GM19239 (cell line): ENCODE results near the gene PITHD1.
A peak's percentile ranks its signal among the peaks of the same experiment; 100 is the strongest.
"Not testable (repeated sequence)": the region's sequence is repeated elsewhere in the genome, so short reads cannot be mapped to it uniquely, and the experiment has no call there.

Experiments used
- DNase-seq: peaks from one replicate; pipeline ENCODE4 v3.0.0; 2011; ENCODE audit warnings: low spot score; ENCODE audit not compliant: insufficient read length
- FAIRE-seq: peaks from 2 replicates; lab custom pipeline; 2011; peaks lifted over from hg19 to GRCh38; lab: Jason Lieb, UNC

The PITHD1 gene

DNA sequence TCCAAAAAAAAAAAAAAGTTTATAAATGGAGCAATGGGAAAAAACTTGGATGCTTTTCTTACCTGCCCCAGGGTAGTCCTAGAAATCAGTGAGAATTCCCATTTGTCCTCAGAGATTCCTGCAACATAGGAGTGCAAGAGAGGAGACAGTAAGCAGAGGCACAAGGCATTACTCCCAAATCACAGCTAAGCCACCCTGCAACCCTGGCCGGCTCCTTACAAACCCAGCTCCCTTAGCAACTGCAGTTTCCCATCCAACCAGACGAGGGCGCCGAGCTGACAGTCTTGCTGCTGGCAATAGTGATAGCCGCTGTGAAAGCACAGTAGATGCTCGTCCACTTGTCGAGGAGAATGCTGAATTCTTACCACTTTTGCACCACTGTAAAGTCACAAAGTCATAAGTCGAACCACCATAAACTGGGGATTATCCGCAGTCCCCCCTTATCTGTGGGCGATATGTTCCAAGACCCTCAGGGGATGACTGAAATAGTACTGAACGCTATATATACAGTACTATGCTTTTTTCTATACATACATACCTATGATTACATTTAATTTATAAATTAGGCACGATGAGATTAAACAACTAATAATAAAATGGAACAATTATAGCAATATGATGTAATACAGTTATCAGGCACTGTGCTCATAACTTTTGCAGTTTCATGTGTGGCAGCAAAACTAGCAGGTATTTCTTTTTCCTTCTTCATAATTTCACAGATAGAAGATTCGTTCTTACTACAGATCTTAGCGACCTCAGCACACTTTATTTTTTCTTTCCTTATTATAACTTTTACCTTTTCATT is 6.0 kb upstream of the PITHD1 start:
- DNase-seq (peak; percentile 49), FAIRE-seq (peak; percentile 85)

- DNase-seq (no peak), FAIRE-seq (no peak)
Observed at GRCh38 chr1:23772854-23773242, 5.4 kb upstream of the PITHD1 start.

GRCh38 chr1:23774174-23774880 is 3.9 kb upstream of the PITHD1 start:
- no peak for FAIRE-seq
- no peak for DNase-seq

DNA sequence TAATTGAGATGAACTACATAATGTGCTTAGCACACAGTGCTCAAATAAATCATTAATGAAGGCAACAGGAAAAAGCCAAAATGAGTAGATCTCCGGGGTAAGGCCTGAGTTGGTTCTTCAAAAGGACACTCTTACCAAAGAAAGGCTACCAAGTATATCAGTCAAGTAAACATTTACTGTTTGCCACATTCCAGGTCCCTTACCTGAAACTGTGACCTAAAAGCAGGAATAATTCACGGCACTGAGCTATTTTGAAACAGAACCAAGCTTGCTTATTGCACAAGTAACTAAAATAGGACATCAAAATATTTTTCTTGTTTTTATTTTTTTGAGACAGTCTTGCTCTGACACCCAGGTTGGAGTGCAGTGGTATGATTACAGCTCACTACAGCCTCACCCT is 2.0 kb upstream of the PITHD1 start:
- DNase-seq (no peak), FAIRE-seq (no peak)

GRCh38 chr1:23779826-23780371 is 1.7 kb downstream of the PITHD1 start:
- DNase-seq = no peak
- no peak for FAIRE-seq

DNA sequence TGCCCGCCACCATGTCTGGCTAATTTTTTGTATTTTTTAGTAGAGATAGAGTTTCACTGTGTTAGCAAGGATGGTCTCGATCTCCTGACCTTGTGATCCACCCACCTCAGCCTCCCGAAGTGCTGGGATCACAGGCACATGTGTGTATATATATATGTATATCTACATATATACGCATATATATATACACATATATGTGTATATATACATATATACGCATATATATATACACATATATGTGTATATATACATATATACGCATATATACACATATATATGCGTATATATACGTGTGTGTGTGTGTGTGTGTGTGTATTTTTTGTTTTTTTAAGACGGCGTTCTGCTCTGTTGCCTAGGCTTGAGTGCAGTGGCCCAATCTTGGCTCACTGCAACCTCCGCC is 4.9 kb downstream of the PITHD1 start:
- FAIRE-seq = not testable (repeated sequence)

GRCh38 chr1:23784846-23785245 is 6.6 kb downstream of the PITHD1 start:
- FAIRE-seq = no peak
- no peak for DNase-seq

More for the DNA sequence above, 4.9 kb downstream of the PITHD1 start:
- not testable (repeated sequence) for DNase-seq

- no peak for FAIRE-seq
Observed at GRCh38 chr1:23787701-23788100, 9.5 kb downstream of the PITHD1 start.

DNA sequence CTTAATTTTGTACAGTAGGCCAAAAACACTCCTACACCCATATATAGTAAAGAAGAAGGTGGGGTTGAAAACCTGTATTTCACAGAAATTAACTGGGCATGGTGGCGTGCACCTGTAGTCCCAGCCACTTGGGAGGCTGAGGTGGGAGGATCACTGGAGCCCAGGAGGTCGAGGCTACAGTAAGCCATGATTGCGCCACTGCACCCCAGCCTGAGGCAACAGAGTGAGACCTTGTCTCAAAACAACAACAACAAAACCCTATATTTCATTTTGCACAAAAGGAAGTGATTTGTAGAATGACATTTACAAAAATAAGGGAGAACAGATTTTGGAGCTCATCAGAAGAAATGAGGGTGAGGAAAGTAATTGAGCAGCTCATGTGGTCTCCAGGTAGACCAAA is 10.5 kb downstream of the PITHD1 start:
- FAIRE-seq (no peak), DNase-seq (no peak)

More at GRCh38 chr1:23787701-23788100, 9.5 kb downstream of the PITHD1 start:
- no peak for DNase-seq

GRCh38 chr1:23790696-23791515 is 12.7 kb downstream of the PITHD1 start, which contains the start of gene LYPLA2:
Gene LYPLA2, plus strand, starts transcription at chr1:23791145. Its CDS starts 1,538 bp downstream, at chr1:23792683.
- DNase-seq (peak; percentile 91), FAIRE-seq (peak; percentile 99)

- DNase-seq (peak; percentile 50), FAIRE-seq (no peak)
Observed at GRCh38 chr1:23791516-23792047, 13.4 kb downstream of the PITHD1 start.

GRCh38 chr1:23792151-23792945 is 14.1 kb downstream of the PITHD1 start:
- DNase-seq = no peak
- FAIRE-seq = no peak

DNA sequence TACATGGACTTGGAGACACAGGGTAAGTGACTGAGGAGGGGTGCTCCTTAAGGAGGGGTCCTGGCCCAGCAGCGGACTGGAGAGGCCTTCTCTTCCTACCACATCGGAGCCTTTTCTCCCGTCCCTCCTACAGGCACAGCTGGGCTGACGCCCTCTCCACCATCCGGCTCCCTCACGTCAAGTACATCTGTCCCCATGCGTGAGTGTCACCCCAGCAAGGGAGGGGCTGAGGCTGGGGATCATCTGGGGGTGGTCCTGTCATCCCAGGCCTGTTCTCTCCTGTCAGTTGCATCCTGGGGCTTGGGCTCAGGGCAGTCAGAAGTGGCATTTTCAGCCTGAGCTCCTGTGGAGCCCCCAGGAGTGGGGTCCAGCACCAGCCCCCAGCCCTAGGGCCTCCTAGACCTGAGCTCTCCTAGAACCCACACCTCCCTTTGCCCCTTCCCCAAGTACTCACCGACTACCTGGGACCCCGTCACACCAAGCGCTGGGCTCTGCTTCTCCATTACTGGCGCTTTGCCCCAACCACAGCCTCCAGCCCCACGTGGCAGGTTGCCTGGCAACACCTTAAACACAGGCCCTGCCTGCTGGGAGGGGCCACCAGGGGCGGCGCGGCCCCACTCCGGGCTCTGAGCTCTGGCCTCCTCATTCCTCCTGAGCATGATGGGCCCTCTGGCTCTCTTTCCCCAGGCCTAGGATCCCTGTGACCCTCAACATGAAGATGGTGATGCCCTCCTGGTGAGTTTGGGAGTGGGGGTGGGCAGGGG is 15.0 kb downstream of the PITHD1 start:
- no peak for DNase-seq

GRCh38 chr1:23793861-23794731 is 15.9 kb downstream of the PITHD1 start:
- no peak for DNase-seq
- no peak for FAIRE-seq

More for the DNA sequence above, 15.0 kb downstream of the PITHD1 start:
- no peak for FAIRE-seq

DNA sequence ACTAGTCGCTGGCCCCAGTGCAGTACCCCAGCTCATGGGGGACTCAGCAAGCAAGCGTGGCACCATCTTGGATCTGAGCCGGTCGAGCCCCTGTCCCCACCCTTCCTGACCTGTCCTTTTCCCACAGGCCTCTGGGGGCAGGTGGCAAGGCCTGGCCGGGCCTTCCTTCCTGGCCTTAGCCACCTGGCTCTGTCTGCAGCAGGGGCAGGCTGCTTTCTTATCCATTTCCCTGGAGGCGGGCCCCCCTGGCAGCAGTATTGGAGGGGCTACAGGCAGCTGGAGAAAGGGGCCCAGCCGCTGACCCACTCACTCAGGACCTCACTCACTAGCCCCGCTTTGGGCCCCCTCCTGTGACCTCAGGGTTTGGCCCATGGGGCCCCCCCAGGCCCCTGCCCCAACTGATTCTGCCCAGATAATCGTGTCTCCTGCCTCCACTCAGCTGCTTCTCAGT is 16.5 kb downstream of the PITHD1 start:
- not testable (repeated sequence) for FAIRE-seq, DNase-seq

GRCh38 chr1:23795676-23796465 is 17.7 kb downstream of the PITHD1 start:
- DNase-seq (no peak), FAIRE-seq (no peak)
